ENCODE results near the gene ZBTB7C.

Gene ZBTB7C

GRCh38 chr18:48049757-48050156, 359.4 kb downstream of the ZBTB7C start:
- H3K4me3 ChIP-seq (ENCODE audit: low read depth, low read length): no peak overlapping the region

DNA sequence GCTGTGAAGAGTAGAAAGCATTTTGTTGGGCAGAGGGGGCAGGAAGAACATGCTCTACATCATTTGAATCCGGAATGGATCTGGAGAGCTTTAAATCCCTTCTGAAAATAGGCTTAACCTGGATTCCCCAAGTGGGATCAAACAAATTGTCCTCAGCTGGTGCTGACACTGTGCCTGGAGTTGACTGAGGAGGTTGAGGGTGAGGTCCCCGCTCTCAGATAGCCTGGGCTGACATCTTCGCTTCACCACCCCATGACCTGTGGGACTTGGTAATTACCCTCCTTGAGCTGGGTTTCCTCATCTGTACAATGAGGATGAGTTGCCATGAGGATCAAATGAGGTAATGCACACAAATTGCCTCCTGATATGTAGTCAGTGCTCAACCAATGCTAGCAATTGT, 360.9 kb downstream of the ZBTB7C start:
- H3K4me3 ChIP-seq (ENCODE audit: low read depth, low read length): no peak overlapping the region

DNA sequence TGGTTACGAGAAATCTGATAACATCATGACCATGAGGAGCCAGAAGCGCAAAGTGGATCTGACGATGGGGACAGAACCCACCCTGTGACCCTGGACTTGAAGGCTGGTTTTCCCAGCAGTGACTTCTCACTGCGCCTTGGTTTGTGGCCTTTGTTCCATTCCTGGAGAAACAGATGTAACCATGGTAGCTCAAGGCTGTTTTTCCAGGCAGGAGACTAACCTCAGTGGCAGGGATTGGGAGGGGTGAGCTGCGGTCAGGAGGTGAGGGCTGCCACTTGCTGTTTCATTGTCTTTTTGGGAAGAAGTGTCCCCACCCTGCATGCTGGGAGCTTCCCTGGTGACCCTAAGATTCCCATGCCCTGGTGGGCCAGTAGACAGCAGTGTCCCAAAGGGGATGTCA, 362.3 kb downstream of the ZBTB7C start:
- H3K4me3 ChIP-seq (ENCODE audit: low read depth, low read length): no peak overlapping the region

DNA sequence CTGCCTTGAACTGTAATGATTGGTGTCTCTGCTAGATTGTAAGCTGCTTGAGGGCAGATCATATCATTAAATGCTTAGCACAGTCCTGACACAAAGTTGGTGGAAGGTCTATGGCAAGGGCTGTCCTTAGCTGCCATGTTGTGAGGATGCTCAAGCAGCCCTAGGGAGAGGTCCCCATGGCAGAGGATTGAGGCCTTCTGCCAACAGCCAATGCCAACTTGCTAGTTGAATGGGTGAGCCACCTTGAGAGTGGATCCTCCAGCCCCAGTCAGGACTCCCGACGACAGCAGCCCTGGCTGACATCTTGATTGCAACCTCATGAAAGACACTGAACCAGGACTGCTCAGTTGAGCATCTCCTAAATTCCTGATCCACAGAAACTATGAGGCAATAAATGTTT, 363.4 kb downstream of the ZBTB7C start:
- H3K4me3 ChIP-seq (ENCODE audit: low read depth, low read length): no peak overlapping the region

GRCh38 chr18:48044944-48045343, 364.2 kb downstream of the ZBTB7C start:
- no peak overlapping the region for H3K4me3 ChIP-seq (ENCODE audit: low read depth, low read length)

DNA sequence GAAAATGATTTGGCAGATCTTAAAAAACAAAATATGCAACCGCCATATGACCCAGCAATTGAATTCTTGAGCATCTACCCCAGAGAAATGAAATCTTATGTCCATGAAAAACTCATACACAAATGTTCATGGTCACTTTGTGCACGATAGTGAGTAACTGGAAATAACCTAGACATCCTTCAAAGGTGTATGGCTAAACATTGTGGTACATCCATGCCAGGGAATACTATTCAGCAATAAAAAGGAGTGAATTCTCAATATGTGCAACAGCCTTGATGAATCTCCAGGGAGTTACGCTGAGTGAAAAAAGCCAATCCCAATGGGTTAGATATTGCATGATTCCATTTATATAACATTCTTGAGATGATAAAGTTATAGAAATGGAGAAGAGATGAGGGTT, 366.0 kb downstream of the ZBTB7C start:
- H3K4me3 ChIP-seq (ENCODE audit: low read depth, low read length): no peak overlapping the region

DNA sequence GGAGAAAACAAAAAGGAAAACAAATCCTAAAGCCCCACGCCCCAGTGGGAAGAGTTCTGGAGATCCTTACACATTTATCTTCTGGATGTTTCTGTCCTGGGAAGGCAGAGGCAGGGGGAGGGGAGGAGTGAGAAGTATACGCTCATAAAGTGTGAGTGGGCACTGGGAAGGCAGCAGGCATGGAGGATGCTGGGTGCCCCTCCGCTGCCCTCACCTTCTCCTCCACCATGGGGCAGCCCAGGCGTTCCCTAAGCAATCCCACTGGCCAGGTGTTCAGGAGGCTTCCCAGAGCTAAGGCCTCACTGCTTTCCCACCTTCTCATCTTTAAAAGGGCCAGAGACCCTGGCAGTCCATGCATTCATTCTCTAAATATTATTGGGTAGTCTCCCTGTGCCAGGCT, 366.8 kb downstream of the ZBTB7C start:
- H3K4me3 ChIP-seq (ENCODE audit: low read depth, low read length): no peak overlapping the region

GRCh38 chr18:48040457-48041110, 368.6 kb downstream of the ZBTB7C start:
- H3K4me3 ChIP-seq (ENCODE audit: low read depth, low read length): no peak overlapping the region

- no peak overlapping the region for H3K4me3 ChIP-seq (ENCODE audit: low read depth, low read length)
Observed at GRCh38 chr18:48039769-48040215, 369.4 kb downstream of the ZBTB7C start.

DNA sequence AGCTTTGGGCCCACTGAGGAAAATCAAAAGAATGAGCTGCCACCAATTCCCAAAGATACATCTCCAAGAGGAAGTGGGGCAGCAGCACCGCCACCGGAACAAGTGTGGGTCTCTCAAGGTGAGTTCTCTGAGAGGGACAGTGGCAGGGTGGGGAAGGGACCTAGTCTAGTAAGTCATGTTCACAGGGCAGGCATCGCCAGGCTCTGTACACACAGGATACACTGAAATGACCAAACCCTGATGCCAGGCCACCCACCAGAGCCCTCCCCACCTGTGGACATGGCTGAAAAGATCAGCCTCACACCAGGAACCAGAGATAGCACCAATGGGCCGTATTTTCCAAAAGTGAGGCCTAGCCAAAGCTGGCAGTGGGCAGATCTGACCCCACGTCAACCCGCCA, 370.5 kb downstream of the ZBTB7C start:
- H3K4me3 ChIP-seq (ENCODE audit: low read depth, low read length): no peak overlapping the region

DNA sequence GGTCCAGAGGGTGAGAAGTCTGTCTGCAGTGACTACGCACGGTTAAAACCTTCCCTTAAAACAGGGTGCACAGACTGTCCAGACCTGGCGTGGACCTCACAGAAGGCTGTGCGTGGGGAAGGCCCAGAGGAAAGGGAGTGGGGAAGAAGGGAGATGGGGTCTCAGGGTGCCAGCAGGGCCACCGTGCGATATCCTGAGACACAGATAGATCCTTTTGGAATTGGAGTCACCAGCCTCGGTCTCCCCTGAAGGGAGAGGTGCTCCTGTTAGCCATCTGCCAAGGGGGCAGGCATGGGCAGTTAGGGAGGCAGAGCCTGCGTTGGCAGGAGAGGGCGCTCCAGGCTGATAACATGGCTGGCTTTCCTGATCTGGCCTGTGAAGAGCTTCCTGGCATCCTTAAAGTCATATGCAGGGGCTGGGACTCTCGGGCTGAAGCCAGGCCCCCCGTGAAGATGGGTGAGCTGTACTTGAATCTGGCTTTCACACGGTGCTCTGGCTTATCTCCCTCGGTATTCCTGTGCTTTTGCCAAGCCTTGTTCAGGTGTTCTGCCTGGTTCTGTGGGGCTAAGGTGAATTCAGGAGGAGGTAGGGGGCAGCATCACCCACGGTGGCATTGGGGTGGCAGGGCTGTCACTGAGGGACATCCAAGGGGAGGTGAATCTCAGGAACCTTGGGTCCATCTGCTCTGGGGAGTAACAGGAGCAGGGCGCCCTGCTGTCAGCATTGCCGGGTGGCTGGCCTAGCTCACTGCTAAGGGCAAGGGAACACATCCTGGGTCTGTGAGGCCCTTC, 371.5 kb downstream of the ZBTB7C start:
- H3K4me3 ChIP-seq (ENCODE audit: low read depth, low read length): no peak overlapping the region

DNA sequence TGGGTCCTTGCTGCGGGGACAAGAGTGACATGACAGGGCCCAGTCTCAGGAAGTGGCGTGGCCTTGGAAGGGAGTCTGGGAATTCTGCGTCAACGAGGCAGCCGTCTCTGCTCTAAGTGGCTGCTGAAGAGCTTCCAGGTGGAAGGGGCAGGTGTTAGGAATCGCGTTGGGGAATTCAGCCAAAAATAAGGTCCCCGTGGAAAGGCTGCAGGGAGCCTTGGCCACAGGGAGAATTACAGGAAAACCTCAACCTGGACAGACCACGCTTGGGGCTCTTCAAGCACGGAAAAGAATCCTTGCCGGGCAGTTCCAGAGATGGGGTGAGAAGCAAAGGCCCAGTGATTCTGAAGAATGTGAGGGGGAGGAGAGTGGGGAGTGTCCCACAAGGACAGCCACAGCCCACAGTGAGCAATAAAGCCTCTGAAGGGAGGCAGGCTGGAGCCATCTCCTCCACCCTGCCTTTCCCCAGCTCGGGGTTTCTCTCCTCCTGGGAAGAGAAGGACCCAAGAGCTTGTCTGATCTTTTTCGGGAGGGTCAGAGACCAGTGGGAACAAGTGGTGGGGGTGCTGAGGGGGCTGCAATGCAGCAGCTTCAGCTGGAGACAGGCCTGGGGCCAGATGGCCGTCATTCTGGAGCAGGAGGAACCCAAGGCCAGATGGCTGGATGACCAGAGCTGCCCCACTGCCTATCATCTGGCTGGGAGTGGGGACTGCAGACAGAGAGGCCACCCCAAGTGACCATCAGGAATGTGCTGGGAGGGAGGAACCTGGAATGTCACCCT, 372.4 kb downstream of the ZBTB7C start:
- no peak overlapping the region for H3K4me3 ChIP-seq (ENCODE audit: low read depth, low read length)

DNA sequence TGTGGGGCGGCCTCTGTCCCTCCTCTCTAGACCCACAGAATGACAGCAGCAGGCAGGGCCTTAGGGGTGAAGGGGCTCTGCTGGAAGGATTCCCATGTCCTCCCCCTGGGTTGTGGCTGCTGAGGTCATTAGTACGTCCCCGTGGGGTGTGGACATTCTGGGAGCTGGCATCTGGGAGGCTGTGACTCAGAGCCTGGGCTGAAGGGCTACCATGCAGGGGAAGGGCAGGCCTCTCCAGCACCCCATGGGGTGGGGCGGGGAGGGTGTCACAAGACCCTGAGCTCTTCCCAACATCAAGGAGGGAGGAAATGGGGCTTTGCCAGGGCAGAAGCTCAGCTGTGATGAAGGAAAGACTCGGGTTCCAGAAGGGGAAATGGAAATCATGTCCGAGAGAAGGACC, 373.0 kb downstream of the ZBTB7C start:
- no peak overlapping the region for H3K4me3 ChIP-seq (ENCODE audit: low read depth, low read length)

GRCh38 chr18:48035556-48035860, 373.7 kb downstream of the ZBTB7C start:
- no peak overlapping the region for H3K4me3 ChIP-seq (ENCODE audit: low read depth, low read length)

DNA sequence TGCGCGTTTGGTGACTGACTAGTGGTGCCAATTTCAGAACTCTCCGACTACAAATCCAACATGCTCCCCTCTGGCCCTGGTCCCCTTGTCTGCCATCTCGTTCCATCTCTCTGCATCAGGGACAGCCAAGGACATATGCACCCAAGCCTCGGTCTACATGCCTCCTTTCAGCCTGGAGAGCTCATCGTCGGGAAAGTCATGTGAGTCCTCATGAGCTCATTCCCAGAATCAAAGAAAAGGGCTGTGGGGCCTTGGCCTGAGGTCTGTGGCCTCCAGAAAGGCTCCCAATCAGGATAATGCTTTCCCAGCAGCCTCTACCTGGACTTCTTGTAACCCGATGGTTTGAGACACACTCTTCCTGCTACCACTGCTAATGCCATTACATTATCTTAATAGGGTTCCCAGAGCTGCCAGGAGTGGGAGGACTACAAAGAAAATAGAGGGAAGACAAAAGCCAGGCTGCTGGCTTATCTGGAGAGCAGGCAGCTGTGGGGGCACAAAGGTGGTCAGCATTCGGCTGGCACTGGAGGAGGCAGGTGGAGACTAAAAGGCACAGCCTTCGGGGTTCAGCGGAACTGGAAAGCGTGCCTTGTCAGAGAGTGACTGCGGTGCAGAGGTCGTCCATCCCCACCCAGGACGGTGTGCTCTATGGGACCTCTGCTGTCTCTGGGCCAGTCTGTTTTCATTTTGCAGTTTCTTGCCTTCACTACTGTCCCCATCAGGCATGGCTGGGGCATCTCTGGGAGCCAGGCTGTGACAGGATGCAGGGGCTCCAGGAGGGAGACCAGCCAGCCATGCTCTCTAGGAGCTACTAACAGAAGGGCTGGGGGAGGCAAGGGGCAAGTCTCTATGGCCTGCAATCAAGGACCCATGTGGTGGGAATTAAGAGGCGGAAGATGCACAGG, 374.3 kb downstream of the ZBTB7C start:
- no peak overlapping the region for H3K4me3 ChIP-seq (ENCODE audit: low read depth, low read length)

GRCh38 chr18:48033790-48034650, 375.2 kb downstream of the ZBTB7C start:
- no peak overlapping the region for H3K4me3 ChIP-seq (ENCODE audit: low read depth, low read length)

GRCh38 chr18:48032876-48033789, 376.1 kb downstream of the ZBTB7C start:
- no peak overlapping the region for H3K4me3 ChIP-seq (ENCODE audit: low read depth, low read length)

DNA sequence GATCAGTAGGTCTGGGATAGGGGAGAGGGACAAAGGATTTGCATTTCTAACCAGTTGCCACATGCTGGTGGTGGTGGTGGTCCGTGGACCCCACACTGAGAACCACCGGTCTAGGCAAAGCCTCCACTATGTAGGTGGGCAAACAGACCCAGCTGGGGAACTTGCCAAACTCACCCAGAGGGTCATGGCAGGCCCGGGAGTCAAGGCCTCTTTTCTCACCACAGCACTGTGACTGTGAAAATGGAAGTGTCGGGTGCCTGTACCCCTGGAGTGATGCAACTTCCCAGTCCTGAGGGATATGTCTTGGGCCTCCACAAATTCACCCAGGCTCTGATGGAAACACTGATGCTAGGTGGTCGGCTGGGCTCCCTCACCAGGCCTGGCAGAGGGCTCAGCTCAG, 377.5 kb downstream of the ZBTB7C start:
- no peak overlapping the region for H3K4me3 ChIP-seq (ENCODE audit: low read depth, low read length)

Data from iPS-11a (cell line).